IMR-90 (cell line): ENCODE results near the gene GRIN1.

ENCODE experiments used
- BHLHE40 ChIP-seq: fragments of 150-350 bp; IDR thresholded peaks from 2 replicates; pipeline ENCODE4 v1.6.1; 2016; ENCODE audit warnings: mild to moderate bottlenecking, low read depth, low read length
- CTCF ChIP-seq: conservative IDR thresholded peaks from 2 replicates; pipeline ENCODE4 v1.5.1; 2012; ENCODE audit warnings: mild to moderate bottlenecking, low read depth, low read length, improper control_type of control experiment
- ELK1 ChIP-seq: fragments of 150-350 bp; IDR thresholded peaks from 2 replicates; pipeline ENCODE4 v1.6.1; 2016; ENCODE audit warnings: low read depth, mild to moderate bottlenecking, low read length, moderate library complexity, borderline replicate concordance
- MXI1 ChIP-seq: IDR thresholded peaks from 2 replicates; pipeline ENCODE4 v1.6.1; 2012; ENCODE audit warnings: low read depth, mild to moderate bottlenecking, low read length, moderate library complexity, borderline replicate concordance
- NFE2L2 ChIP-seq: fragments of 150-350 bp; IDR thresholded peaks from 2 replicates; pipeline ENCODE4 v1.6.1; 2016; ENCODE audit warnings: low read depth, mild to moderate bottlenecking, low read length
- POLR2A ChIP-seq: IDR thresholded peaks from 2 replicates; pipeline ENCODE4 v1.6.1; 2012; ENCODE audit warnings: mild to moderate bottlenecking, low read depth, low read length
- RAD21 ChIP-seq: IDR thresholded peaks from 2 replicates; pipeline ENCODE4 v1.6.1; 2012; ENCODE audit warnings: low read length, improper control_type of control experiment
- SMC3 ChIP-seq: fragments of 150-350 bp; IDR thresholded peaks from 2 replicates; pipeline ENCODE4 v1.6.1; 2016; ENCODE audit warnings: low read depth, mild to moderate bottlenecking, antibody characterized with exemption, low read length, moderate library complexity

GRCh38 chr9:137188086-137188489 lies 49.1 kb downstream of the GRIN1 start:
- TF ChIP-seq CTCF (no peak), RAD21 (no peak), MXI1 (no peak), BHLHE40 (no peak), ELK1 (no peak), SMC3 (no peak), POLR2A (no peak), NFE2L2 (no peak)
